ENCODE measurements around the gene SIRT3.

The SIRT3 gene

DNA sequence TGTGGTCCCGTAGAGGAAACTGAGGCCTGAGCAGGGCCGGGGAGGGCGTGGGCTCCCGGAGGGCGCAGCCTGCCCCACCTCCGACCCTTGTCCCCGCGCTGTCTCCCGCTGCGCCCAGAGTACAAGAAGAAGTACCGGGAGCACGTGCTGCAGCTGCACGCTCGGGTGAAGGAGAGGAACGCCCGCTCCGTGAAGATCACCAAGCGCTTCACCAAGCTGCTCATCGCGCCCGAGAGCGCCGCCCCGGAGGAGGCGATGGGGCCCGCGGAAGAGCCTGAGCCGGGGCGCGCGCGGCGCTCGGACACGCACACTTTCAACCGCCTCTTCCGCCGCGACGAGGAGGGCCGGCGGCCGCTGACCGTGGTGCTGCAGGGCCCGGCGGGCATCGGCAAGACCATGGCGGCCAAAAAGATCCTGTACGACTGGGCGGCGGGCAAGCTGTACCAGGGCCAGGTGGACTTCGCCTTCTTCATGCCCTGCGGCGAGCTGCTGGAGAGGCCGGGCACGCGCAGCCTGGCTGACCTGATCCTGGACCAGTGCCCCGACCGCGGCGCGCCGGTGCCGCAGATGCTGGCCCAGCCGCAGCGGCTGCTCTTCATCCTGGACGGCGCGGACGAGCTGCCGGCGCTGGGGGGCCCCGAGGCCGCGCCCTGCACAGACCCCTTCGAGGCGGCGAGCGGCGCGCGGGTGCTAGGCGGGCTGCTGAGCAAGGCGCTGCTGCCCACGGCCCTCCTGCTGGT, 44.0 kb upstream of the SIRT3 start:
- H2AFZ ChIP-seq (ENCODE audit: low read length): no peak overlapping the region
- no peaks in the 10 kb centered on the region for H3K79me2 ChIP-seq (ENCODE audit: low read length)
- no peaks in the 10 kb centered on the region for H3F3A ChIP-seq (ENCODE audit: insufficient read depth, low read length)
- H3K9me2 ChIP-seq (replicated peaks; ENCODE audit: insufficient read depth, low read length): no peaks in the 10 kb centered on the region
- no peak overlapping the region for H3K9ac ChIP-seq (ENCODE audit: low read length)
- no peaks in the 10 kb centered on the region for H3K4me1 ChIP-seq (ENCODE audit: low read length)
- no peaks in the 10 kb centered on the region for H4K20me1 ChIP-seq (ENCODE audit: insufficient read depth, low read length)
- H3K9me3 ChIP-seq (replicated peaks; ENCODE audit: insufficient read depth, low read length): no peaks in the 10 kb centered on the region
- TF ChIP-seq EZH2 (optimal IDR thresholded peaks at IDR 0.05; ENCODE audit: low read depth, low read length) (no peak), CTCF (IDR thresholded peaks at IDR 0.05; ENCODE audit: low read length) (no peak), EZH2phosphoT487 (IDR thresholded peaks at IDR 0.05; ENCODE audit: low read length) (no peak)
- H3K4me3 ChIP-seq (ENCODE audit: low read length): no peak overlapping the region
- DNase-seq: no peak
- no peak overlapping the region for H3K27ac ChIP-seq (ENCODE audit: low read length)
- peaks cover 31% of the 10 kb centered on the region for H3K27me3 ChIP-seq (replicated peaks; ENCODE audit: insufficient read depth, low read length)
- H3K36me3 ChIP-seq (replicated peaks; ENCODE audit: insufficient read depth, low read length): no peaks in the 10 kb centered on the region
- no peak overlapping the region for H3K4me2 ChIP-seq (ENCODE audit: low read depth, low read length)

DNA sequence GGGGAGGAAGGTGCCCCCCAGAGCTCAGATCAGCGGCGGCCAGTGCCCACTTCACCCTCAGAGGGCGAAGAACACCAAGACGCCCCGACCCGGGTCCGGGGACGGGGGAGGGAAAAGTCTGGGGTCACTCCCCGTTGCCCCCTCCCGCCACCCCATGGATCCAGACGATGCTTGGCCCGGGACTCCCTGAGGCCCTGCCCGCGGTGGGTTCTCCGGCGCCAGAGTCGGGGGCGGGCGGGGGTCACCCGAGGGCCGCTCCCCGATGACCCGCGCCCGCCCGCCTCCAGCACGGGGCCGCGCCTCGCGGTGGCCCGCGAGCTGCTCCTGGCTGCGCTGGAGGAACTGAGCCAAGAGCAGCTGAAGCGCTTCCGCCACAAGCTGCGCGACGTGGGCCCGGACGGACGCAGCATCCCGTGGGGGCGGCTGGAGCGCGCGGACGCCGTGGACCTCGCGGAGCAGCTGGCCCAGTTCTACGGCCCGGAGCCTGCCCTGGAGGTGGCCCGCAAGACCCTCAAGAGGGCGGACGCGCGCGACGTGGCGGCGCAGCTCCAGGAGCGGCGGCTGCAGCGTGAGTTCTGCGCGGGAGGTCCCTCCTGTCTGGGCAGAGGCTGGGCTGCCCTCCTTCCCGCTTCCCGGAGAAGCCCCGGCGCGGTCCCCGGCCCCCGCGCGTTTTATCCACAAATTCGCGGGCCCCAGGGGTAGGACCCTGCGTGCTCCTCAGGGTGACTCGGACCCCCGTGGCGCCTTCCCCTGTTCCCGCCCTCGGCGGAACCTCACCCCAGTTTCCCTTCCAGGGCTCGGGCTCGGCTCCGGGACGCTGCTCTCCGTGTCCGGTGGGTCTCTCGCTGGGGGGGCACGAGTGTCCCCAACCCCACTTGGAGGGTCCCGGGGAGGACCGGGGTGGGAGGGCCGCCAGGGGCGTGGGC, 43.2 kb upstream of the SIRT3 start:
- Histone ChIP-seq H4K20me1 (ENCODE audit: insufficient read depth, low read length) (no peaks in the 10 kb centered on the region), H3K27ac (ENCODE audit: low read length) (no peak overlapping the region), H3K4me2 (ENCODE audit: low read depth, low read length) (no peak overlapping the region), H3F3A (ENCODE audit: insufficient read depth, low read length) (no peaks in the 10 kb centered on the region), H3K36me3 (replicated peaks; ENCODE audit: insufficient read depth, low read length) (no peaks in the 10 kb centered on the region), H3K9me2 (replicated peaks; ENCODE audit: insufficient read depth, low read length) (no peaks in the 10 kb centered on the region), H2AFZ (ENCODE audit: low read length) (no peak overlapping the region), H3K4me1 (ENCODE audit: low read length) (no peaks in the 10 kb centered on the region), H3K9me3 (replicated peaks; ENCODE audit: insufficient read depth, low read length) (no peaks in the 10 kb centered on the region), H3K9ac (ENCODE audit: low read length) (no peak overlapping the region), H3K4me3 (ENCODE audit: low read length) (no peak overlapping the region), H3K79me2 (ENCODE audit: low read length) (no peaks in the 10 kb centered on the region), H3K27me3 (replicated peaks; ENCODE audit: insufficient read depth, low read length) (peaks cover 31% of the 10 kb centered on the region)
- TF ChIP-seq CTCF (IDR thresholded peaks at IDR 0.05; ENCODE audit: low read length) (no peak), EZH2 (optimal IDR thresholded peaks at IDR 0.05; ENCODE audit: low read depth, low read length) (no peak), EZH2phosphoT487 (IDR thresholded peaks at IDR 0.05; ENCODE audit: low read length) (no peak)
- no peak for DNase-seq

GRCh38 chr11:278001-278951, 42.1 kb upstream of the SIRT3 start, which contains the start of gene NLRP6:
NLRP6 (plus strand) TSS chr11:278407; CDS start chr11:278570, 163 bp downstream.
- Histone ChIP-seq H2AFZ (ENCODE audit: low read length) (no peak within 1 kb of the TSS), H3K4me2 (ENCODE audit: low read depth, low read length) (no peak within 1 kb of the TSS), H3K79me2 (ENCODE audit: low read length) (no peaks in the 10 kb centered on the region), H3K27me3 (replicated peaks; ENCODE audit: insufficient read depth, low read length) (peaks cover 26% of the 10 kb centered on the region), H4K20me1 (ENCODE audit: insufficient read depth, low read length) (no peaks in the 10 kb centered on the region), H3K9me3 (replicated peaks; ENCODE audit: insufficient read depth, low read length) (no peaks in the 10 kb centered on the region), H3K27ac (ENCODE audit: low read length) (no peak within 1 kb of the TSS), H3K36me3 (replicated peaks; ENCODE audit: insufficient read depth, low read length) (no peaks in the 10 kb centered on the region), H3K4me3 (ENCODE audit: low read length) (no peak within 1 kb of the TSS), H3K9ac (ENCODE audit: low read length) (no peak within 1 kb of the TSS), H3K4me1 (ENCODE audit: low read length) (no peaks in the 10 kb centered on the region), H3K9me2 (replicated peaks; ENCODE audit: insufficient read depth, low read length) (no peaks in the 10 kb centered on the region), H3F3A (ENCODE audit: insufficient read depth, low read length) (no peaks in the 10 kb centered on the region)
- TF ChIP-seq EZH2phosphoT487 (IDR thresholded peaks at IDR 0.05; ENCODE audit: low read length): no peak
- TF ChIP-seq EZH2 (optimal IDR thresholded peaks at IDR 0.05; ENCODE audit: low read depth, low read length): no peak
- TF ChIP-seq CTCF (IDR thresholded peaks at IDR 0.05; ENCODE audit: low read length): no peak
- no peak for DNase-seq
